ENCODE measurements around the gene TRMT112.

DNA sequence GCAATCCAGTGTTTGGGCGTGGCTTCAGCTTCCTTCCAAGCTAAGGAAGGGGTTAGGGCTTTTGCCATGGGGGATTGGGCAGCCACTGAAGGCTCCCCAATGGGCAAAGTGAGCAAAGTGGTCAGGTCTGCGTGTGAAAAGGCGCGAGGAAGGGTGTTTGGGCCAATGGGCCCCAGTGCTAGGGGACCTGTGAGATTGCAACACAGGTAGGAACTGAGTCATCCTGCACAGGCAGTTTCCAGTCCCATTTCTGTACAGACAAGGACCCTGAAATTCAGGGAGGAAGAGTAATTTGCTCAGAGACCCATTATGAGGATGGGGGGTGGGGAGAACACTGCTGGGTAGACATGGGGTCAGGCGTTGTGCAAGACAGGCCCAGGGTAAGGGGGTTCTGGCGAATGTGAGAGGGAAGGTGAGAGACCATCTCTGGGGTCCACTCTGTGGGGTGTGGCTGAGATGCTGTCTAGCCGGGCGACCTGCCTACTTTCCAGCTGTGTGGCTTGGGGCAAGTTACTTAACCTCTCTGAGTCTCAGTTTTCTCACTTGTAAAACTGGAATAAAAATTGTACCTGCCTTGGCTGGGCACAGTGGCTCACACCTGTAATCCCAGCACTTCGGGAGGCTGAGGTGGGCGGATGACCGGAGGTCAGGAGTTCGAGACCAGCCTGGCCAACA lies 30.0 kb upstream of the TRMT112 start:
- no peak for TF ChIP-seq CTCF (conservative IDR thresholded peaks at IDR 0.05; ENCODE audit: low read depth, low read length)
- no peak for TF ChIP-seq MAZ (IDR thresholded peaks at IDR 0.05; ENCODE audit: borderline replicate concordance, low read depth, low read length)
- TF ChIP-seq POLR2A (IDR thresholded peaks at IDR 0.05; ENCODE audit: low read depth, low read length): no peak
- TF ChIP-seq, protein P1, sequence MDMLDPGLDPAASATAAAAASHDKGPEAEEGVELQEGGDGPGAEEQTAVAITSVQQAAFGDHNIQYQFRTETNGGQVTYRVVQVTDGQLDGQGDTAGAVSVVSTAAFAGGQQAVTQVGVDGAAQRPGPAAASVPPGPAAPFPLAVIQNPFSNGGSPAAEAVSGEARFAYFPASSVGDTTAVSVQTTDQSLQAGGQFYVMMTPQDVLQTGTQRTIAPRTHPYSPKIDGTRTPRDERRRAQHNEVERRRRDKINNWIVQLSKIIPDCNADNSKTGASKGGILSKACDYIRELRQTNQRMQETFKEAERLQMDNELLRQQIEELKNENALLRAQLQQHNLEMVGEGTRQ (IDR thresholded peaks at IDR 0.05; ENCODE audit: low read depth, low read length): no peak
- no peak for TF ChIP-seq RFX5 (IDR thresholded peaks at IDR 0.05; ENCODE audit: low read depth, low read length)
- TF ChIP-seq CEBPB (IDR thresholded peaks at IDR 0.05; ENCODE audit: low read depth, low read length): peak; percentile 75
- no peak for TF ChIP-seq CHD1 (IDR thresholded peaks at IDR 0.05; ENCODE audit: low read depth, low read length)
- no peak for TF ChIP-seq NFE2L2 (IDR thresholded peaks at IDR 0.05; ENCODE audit: low read depth, low read length)
- TF ChIP-seq, protein P2, sequence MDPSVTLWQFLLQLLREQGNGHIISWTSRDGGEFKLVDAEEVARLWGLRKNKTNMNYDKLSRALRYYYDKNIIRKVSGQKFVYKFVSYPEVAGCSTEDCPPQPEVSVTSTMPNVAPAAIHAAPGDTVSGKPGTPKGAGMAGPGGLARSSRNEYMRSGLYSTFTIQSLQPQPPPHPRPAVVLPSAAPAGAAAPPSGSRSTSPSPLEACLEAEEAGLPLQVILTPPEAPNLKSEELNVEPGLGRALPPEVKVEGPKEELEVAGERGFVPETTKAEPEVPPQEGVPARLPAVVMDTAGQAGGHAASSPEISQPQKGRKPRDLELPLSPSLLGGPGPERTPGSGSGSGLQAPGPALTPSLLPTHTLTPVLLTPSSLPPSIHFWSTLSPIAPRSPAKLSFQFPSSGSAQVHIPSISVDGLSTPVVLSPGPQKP (IDR thresholded peaks at IDR 0.05; ENCODE audit: borderline replicate concordance, low read depth, low read length): no peak
- TF ChIP-seq MXI1 (IDR thresholded peaks at IDR 0.05; ENCODE audit: borderline replicate concordance, low read depth, low read length): no peak
- TF ChIP-seq RCOR1 (IDR thresholded peaks at IDR 0.05; ENCODE audit: insufficient replicate concordance, low read length): no peak

Measured in IMR-90 (cell line).